Lung microvascular endothelial cell (primary cell): ENCODE data around the gene DNAJB14. TPM values are rescaled to one million over a fixed set of nuclear protein-coding genes. Genes with fewer than 3 reads are reported as not detected.
A peak's percentile ranks its signal among the peaks of the same experiment; 100 is the strongest.

Experiments
- DNase-seq, 2 donors: peaks; one replicate each; pipeline versions ENCODE4 v3.0.0 to v3.0.0-alpha.2; 2010; ENCODE audit warnings: low read depth in 2 of 2
- total RNA-seq: library from RNA; depleted of rRNA; stranded (reverse); fragments of >200 nt; gene quantifications from 2 replicates; pipeline ENCODE4 v1.2.1, GENCODE V29; 2014

The DNAJB14 gene
- total RNA-seq, 1 donor from 2014 or later = 76.6 TPM

DNA sequence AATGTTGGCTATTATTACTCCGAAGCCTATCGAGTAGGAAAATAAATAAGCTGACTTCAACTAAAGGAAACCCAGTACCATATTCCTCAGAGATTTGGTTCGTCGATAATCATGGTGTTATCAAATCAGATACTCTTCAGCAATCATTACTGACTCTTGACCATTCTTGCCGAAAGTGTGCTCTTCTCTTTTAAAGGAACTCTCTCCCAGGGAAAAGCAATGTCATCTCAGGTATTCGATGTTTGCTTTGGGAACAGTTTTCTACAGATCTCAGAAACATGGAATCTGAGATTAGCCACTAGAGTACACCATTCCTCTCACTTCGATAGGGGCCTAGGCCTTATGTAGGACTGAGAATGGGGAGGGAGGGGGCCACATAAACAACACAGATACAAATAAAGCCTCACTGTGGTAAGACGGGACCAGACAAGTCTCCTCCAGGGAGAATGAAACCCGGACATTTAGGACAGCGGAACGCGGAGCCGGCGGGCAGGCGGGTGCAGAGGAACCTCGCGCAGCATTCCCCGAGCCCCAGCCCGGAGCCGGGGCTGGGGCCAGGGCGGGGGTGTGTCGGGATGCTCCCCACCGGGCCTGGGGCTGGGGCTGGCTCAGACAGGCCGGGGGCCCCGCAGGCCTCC lies 581 bp downstream of the DNAJB14 start:
- peak; percentile 34 to 36 for DNase-seq

DNA sequence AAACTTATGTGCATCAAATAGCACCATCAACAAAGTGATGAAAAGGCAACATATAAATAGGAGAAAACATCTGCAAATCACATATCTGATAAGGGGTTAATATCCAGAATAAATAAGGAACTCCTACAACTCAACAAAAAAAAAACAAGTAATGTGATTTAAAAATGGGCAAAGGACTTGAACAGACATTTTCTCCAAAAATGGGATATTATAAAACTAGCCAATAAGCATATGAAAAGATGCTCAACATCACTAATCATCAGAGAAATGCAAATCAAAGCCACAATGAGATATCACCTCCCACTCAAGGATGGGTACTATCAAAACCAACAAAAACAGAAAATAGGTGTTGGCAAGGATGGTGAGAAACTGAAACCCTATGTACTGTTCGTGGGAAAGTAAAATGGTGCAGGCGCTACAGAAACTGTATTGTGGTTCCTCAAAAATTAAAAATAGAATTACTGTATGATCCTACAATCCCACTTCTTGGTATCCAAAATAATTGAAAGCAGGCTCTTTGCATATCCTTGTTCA lies 2.4 kb downstream of the DNAJB14 start:
- no peak for DNase-seq

DNA sequence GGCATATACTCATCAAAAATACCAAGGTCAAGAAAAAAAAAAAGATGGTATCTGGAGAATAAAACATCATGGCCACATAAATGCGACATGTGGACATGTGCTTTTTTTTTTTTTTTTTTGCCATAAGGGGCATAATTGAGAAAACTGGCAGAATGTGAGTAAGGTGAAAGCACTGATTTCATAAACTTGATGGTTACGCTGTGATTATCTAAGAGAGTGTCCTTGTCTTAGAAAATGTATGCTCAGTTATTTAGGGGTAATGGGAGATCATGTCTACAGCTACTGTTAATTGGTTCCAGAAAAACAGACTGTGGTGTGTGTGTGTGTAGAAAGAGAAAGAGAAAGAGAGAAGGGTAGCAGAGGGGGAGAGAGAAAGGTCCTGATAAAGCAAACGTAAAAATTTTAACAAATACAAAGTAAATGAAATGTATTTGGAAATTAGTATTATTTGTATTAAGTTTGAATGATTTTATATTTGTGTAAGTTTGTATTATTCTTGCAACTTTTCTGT lies 8.1 kb downstream of the DNAJB14 start:
- DNase-seq = no peak

DNA sequence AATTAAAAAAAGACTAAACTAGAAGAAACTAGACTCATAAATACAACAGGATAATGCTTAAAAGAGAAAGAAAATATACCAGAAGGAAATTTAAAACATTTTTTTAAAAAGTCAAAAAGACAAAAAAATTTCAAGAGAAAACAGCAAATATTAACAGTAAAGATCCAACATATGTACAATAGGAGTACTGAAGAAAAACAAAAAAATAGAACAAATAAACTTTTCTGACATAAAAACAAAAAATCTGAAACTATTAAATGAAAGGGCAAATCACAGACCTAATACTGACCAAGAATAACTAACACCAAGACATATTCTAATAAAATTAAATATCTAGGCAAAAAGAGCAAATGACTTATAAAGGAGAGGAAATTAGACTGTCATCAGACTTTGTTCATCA lies 11.5 kb downstream of the DNAJB14 start:
- peak in 1 of 2 donors; percentile 2 for DNase-seq

DNA sequence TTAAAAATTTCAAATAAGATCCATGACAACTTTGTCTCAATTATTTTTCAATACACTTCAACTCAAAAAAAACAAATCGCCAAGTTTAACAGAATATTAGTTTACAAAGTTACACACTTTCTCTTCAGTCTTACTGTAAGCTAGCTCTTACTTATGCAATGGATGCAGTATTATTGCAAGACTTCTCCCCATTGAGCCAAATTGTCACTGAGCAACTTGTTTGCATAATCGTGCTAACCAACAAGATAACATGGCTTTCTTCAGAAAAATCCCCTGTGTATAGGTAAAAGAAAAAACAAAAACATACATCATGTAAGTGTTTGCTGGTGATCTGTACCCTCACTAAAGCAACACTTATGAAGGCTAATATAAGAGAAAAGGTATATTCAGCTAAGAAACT lies 18.9 kb downstream of the DNAJB14 start:
- no peak for DNase-seq

DNA sequence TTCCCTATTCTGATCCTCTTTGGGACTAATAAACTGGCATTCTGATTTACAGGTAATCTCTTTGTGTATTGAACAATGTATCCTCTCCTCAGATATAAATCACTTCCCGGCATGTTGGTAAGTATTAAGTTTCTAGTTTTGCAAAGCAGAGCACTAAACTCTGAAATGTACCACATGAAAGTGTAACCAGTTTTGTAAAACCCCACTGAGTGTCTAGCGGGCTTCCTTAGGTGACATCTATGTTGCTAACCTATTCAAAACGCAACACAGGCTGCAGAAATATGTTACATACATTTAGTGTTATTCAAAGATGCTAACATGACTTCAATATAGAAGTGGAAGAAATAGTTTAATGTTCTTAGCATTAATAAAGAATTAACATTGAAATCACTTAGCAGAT lies 25.2 kb downstream of the DNAJB14 start:
- no peak for DNase-seq

DNA sequence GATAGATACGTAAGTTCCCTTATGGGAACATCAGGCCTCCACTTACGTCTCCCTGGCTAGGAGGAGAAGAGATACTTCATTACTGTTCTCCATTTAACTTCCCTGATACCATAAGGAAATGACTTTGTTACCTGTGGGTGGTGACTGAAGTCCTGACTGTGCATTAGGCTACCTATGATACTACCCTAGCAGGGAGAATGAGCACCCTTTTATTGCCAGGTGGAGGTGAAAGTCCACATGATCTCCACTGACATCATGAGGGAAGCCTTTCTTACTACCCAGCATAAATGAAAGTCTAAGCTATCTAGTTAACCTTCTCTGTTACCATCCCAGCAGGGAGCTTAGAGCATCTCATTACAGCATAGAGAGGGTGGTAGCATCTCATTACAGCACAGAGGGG lies 27.8 kb downstream of the DNAJB14 start:
- no peak for DNase-seq

DNA sequence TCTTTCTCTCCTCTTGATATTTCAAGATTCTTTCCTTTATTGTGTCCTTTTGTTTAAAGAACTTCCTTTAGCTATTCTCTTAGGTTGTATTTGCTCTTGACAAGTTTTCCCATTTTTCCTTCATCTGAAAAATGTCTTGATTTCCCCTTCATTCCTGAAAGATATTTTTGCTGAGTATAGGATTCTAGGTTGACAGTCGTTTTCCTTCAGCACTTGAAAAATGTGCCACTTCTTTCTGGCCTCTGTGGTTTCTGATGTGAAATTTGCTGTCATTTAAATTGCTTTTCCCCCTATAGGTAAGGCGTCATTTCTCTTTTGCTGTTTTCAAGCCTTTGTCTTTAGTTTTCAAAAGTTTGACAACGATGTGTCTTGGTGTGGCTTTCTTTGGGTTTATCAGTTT lies 28.8 kb downstream of the DNAJB14 start:
- no peak for DNase-seq

DNA sequence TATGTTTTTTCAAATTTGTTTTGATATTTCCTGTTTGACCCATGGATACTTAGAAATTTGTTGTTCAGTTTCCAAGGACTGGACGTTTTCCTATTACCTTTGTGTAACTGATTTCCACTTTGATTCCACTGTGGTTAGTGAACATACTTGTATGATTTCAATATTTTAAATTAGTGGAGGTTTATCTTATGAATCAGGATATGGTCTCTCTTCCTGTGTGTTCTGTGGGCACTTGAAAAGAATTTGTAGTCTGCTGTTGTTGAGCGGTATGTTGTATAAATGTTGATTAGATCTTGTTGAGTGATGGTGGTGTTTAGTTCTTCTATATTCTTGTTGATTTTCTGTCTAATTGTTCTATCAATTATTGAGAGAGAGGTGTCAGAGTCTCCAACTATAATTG lies 31.0 kb downstream of the DNAJB14 start:
- no peak for DNase-seq

DNA sequence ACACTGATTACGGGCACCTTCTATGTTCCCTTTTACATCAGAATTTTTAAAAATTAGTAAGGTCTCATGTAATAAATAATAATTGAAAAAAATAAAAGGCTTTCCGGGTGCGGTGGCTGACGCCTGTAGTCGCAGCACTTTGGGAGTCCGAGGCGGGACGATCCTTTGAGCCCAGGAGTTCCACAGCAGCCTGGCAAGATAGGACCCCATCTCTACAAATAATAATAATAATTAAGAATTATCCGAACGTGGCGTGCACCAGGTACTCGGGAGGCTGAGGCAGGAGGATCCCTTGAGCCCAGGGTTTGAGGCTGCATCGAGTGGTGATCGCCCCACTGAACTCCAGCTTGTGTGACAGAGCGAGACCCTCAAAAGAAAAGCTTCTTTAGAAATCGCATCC lies 51.4 kb downstream of the DNAJB14 start:
- no peak for DNase-seq

DNA sequence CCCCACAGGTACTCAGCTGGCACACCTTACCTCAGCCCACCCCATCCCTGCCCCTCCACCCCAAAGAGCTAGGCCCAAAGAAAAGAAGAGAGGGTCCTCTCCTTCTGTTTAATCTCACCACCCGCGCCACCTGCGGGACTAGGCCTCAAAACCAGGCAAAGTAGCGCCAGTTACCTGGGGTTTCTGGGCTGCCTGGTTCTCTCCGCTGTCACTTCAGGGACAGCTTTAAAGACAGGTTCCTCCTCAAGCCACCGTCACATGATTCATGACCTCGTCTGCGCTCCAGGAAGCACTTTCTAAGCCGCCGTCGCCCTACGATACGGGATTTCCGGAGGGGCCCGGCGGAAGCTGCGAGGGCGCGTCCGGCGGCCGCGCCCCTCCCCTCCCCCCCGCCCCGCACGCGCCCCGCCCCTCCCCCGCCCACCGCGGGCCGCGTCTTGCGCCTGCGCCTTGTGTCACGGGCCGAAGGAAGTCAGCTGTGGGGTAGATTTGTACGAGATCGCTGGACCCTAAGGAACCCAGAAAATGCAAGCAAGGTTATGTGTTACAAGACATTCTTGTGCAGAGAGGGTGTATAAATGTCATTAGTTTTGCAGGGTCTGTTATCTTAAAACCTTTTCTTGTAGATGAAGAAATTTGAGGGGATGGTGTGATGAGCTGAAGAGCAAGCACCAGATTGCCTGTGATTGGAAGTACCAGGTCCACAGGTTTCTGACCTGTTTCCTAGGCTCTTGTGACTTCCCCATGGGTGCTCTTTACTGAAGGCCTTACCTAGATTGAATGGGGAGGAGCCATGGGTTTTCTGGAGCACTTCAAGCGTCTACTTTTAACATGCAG lies 52.0 kb downstream of the DNAJB14 start, which contains the start of gene LAMTOR3:
LAMTOR3 (minus strand) TSS at position 267 of the 837 bp plus-strand sequence. CDS start 464 bp downstream, outside the sequence.
- DNase-seq = peak; percentile 87 to 92

DNA sequence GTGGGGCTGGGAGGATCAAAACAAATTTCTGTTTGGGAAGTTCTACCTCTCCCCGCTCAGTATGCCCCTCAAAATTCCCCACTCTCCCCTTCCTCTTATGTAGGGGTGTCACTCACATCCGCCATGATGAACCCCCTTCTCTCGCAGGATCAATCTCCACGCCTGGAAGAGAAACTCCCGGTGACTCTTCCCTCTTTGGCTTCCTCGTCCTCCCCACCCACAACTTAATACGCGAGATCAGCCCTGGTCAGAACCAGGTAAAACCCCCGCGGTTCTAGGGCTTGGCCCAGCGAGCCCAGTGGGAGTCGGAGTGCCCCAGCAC lies 52.6 kb downstream of the DNAJB14 start:
- peak; percentile 1 to 22 for DNase-seq

DNA sequence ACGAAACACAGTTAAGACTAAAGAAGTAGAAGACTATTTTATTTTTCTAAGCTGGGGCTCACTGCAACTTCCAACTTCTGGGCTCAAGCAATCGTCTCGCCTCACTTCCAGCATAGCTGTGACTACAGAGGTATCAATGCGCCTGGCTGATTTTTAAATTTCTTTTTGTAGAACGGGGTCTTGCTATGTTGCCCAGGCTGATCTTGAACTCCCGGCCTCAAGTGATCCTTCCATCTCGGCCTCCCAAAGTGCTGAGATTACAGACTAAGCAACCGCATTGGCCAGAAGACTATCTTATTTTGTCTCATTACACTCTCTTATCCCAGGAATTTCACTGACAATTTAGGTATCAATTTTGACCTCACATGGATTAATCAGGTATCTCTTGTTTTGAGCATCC lies 53.4 kb downstream of the DNAJB14 start:
- DNase-seq = no peak

DNA sequence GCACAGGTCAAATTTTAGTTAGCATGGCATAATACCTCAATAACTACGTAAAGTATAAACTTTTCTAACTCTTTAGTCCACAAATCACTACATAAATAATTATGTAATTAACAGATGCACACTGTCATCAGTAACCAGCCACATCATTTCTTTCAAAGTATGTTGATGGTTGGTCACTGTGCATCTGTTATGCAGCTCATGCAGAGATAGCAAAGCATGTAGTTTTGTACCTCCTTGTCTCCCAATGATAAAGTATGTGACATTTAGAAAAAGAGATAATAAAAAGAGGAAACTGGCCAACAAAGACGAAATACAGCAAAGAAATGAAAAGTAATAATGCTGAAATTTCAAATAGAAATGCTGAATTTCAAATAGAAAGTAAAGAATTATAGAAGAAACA lies 55.1 kb downstream of the DNAJB14 start:
- no peak for DNase-seq

DNA sequence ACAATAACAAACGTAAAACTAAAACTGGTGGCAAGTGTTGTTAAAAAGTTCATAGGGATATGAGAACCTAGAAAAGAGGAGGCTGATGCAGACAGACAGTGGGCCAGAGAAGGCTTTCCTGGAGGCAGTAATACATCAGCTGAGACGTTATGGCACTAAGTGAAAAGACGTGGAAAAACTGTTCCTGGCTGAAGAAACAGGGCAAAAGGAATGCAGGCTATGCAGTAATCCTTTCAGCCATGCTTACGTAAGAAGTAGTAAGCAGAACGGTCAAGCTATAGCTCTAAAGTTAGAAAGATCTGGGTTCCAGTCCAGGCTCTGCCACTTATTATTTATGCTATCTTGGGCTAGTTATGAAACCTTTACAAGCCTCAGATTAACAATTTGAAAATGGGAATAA lies 58.6 kb downstream of the DNAJB14 start:
- DNase-seq = no peak

DNA sequence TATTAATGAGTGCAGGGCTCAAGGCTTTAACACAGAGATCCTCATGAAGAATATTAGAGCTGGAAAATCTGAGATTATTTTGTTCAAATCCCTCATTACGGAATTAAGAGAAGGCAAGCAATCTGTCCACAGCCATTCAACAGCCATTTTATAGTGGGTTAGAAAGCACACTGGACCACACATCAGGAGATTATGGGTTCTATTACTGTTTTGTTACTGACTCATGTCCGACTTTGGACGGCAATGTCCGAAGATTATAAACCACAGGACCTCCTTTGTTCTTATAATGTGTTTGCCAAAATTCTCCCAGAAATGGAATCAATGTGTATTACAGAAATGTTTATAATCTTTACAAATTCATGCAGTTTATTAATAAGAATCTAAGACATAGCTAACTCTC lies 60.3 kb downstream of the DNAJB14 start:
- DNase-seq = peak in 1 of 2 donors; percentile 16

DNA sequence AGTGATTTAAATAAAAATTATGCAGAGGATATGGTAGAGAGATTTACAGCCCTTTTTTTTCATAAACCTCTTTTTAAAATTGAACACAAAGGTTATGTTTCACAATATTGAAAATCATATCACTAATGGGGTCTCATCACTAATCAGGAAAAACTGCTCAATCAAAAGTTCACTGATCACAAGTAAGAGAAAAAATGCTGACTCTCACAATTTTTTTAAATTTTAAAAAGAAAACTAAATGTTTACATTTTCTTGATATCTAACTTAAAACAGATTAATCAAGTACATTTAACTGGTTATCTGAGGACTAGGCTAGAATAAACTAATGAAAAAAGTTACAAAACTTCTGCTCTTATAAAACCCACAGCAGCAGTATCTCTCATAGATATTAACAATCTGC lies 60.7 kb downstream of the DNAJB14 start:
- no peak for DNase-seq

DNA sequence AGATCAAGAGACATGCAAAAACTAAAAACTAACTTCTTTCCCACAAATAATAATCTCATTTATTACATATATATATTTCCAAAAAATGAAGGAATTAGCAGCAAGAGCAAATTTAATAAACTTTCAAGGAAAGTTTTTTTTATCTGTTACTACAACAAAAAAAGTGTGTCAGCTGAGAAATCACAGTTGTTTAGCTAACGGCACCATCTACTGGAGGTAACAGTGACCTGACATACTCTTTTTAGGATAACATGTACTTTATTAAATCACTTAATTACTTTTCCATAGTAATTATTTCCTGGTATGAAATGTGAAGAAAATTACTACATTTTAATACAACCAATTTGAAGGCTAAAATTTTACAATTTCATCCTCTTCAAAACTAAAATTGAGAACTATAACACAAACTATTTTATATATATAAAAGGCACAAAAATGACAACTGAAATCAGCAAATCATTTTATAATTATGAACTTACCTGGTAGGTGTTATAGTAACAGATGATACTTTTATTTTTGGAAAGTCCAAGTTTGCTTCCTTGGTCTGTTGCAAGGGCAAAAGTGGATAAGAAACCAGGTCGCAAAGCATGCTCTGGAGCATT lies 61.3 kb downstream of the DNAJB14 start:
- DNase-seq = peak; percentile 8 to 61

DNA sequence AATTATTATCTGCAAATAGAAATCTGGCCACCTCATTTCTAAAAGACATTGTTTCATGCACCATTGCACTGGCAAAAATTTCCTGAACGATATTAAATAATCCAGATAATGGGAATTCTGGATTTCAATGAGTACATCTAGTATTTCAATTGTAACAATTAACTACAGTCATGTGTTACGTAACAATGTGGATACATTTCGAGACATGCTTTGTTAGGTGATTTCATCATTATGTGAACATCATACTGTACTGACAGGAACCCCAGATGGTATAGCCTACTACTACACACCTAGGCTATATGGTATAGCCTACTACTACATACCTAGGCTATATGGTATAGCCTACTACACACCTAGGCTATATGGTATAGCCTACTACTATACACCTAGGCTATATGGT lies 67.0 kb downstream of the DNAJB14 start:
- no peak for DNase-seq

DNA sequence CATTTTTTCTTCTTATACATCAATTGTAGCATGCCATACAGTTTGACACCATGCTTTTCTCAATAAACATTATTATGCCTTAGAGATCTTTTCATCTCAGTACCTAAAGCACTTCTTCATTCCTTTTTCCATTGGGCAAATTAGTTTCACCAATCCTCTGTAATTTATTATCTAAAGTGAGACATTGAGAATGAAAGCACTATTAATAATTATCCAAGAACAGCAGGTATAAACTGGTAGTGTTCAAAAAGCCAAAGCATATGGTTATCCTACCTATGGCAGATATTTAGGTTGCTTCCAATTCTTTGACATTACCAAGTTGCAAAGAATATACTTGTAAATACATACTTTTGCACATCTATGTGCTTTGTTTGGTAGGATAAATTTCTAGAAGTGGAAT lies 67.8 kb downstream of the DNAJB14 start:
- DNase-seq = no peak

DNA sequence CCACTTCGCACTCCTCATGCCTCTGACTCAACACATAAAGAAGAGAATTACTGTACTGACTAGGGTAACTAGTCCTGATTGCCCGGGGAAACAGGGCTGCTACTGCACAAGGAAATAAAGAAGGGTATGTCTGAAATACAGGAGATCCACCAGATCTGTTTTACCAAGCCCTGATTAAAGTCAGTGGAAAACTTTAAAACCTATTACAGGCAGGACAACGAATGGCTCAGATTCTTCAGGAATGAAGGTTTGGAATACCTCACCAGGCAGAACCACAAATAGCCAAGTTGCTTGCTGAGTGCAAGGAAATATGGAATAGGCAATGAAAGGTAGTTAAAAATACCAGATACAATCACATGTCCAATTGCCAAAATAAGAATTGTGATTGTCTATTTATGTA lies 69.5 kb downstream of the DNAJB14 start:
- DNase-seq = no peak

DNA sequence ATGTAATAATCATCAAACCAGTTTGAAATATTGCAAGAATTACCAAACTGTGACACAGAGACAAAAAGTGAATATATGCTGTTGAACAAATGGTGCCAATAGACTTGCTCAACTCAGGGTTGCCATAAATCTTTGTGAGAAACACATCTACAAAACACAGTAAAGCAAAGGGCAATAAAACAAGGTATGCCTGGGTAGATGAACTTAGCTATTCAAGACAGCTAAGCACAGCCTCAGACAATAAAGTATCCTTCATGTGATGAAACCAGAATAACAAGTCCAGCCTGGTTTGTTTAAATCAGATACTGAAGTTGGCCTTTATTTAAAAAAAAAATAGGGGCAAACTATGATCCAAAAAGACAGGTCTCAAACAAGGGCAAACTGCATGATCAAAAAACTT lies 71.3 kb downstream of the DNAJB14 start:
- no peak for DNase-seq
